ENCODE results near the gene KCNN4. TPM values are rescaled to one million over a fixed set of nuclear protein-coding genes. Genes with fewer than 3 reads are reported as not detected.

Gene KCNN4
- total RNA-seq, 1 donor from 2014 or later, result 1.6 TPM

GRCh38 chr19:43748205-43748594, 32.6 kb downstream of the KCNN4 start:
- H3K36me3 Mint-ChIP-seq, result peaks cover 42% of the 10 kb centered on the region
- H3K4me1 Mint-ChIP-seq (ENCODE audit: unreplicated experiment), result peaks cover 13% of the 10 kb centered on the region
- no peak for DNase-seq (ENCODE audit: extremely low spot score, unreplicated experiment)
- H3K27ac Mint-ChIP-seq, result no peak overlapping the region
- TF ChIP-seq CTCF (conservative IDR thresholded peaks at IDR 0.05), result no peak
- no peaks in the 10 kb centered on the region for H3K27me3 Mint-ChIP-seq
- H3K4me3 Mint-ChIP-seq, result no peak overlapping the region
- no peaks in the 10 kb centered on the region for H3K9me3 Mint-ChIP-seq

- peaks cover 8% of the 10 kb centered on the region for H3K4me1 Mint-ChIP-seq (ENCODE audit: unreplicated experiment)
- no peak for DNase-seq (ENCODE audit: extremely low spot score, unreplicated experiment)
- TF ChIP-seq CTCF (conservative IDR thresholded peaks at IDR 0.05), result no peak
- H3K9me3 Mint-ChIP-seq, result no peaks in the 10 kb centered on the region
- H3K4me3 Mint-ChIP-seq, result no peak overlapping the region
- H3K27me3 Mint-ChIP-seq, result no peaks in the 10 kb centered on the region
- peaks cover 42% of the 10 kb centered on the region for H3K36me3 Mint-ChIP-seq
- H3K27ac Mint-ChIP-seq, result no peak overlapping the region
Observed at GRCh38 chr19:43747557-43748204, 33.1 kb downstream of the KCNN4 start.

GRCh38 chr19:43743059-43743458, 37.7 kb downstream of the KCNN4 start:
- Mint-ChIP-seq H3K4me1 (ENCODE audit: unreplicated experiment) (no peaks in the 10 kb centered on the region), H3K27ac (no peak overlapping the region), H3K9me3 (no peaks in the 10 kb centered on the region), H3K27me3 (no peaks in the 10 kb centered on the region), H3K4me3 (no peak overlapping the region), H3K36me3 (peaks cover 38% of the 10 kb centered on the region)
- TF ChIP-seq CTCF (conservative IDR thresholded peaks at IDR 0.05), result no peak
- no peak for DNase-seq (ENCODE audit: extremely low spot score, unreplicated experiment)

- Mint-ChIP-seq H3K4me1 (ENCODE audit: unreplicated experiment) (no peaks in the 10 kb centered on the region), H3K27ac (peak overlapping the region; percentile 53), H3K4me3 (no peak overlapping the region), H3K9me3 (no peaks in the 10 kb centered on the region), H3K27me3 (no peaks in the 10 kb centered on the region), H3K36me3 (peaks cover 42% of the 10 kb centered on the region)
- no peak for TF ChIP-seq CTCF (conservative IDR thresholded peaks at IDR 0.05)
- DNase-seq (ENCODE audit: extremely low spot score, unreplicated experiment), result no peak
Observed at GRCh38 chr19:43741075-43741825, 39.5 kb downstream of the KCNN4 start.

GRCh38 chr19:43739439-43740235, 41.1 kb downstream of the KCNN4 start:
- H3K27ac Mint-ChIP-seq, result peak overlapping the region; percentile 82
- no peaks in the 10 kb centered on the region for H3K27me3 Mint-ChIP-seq
- DNase-seq (ENCODE audit: extremely low spot score, unreplicated experiment), result no peak
- H3K4me3 Mint-ChIP-seq, result no peak overlapping the region
- H3K36me3 Mint-ChIP-seq, result peaks cover 45% of the 10 kb centered on the region
- H3K9me3 Mint-ChIP-seq, result no peaks in the 10 kb centered on the region
- no peak for TF ChIP-seq CTCF (conservative IDR thresholded peaks at IDR 0.05)
- H3K4me1 Mint-ChIP-seq (ENCODE audit: unreplicated experiment), result no peaks in the 10 kb centered on the region
